ENCODE measurements around the gene KRT82.

KRT82 gene

DNA sequence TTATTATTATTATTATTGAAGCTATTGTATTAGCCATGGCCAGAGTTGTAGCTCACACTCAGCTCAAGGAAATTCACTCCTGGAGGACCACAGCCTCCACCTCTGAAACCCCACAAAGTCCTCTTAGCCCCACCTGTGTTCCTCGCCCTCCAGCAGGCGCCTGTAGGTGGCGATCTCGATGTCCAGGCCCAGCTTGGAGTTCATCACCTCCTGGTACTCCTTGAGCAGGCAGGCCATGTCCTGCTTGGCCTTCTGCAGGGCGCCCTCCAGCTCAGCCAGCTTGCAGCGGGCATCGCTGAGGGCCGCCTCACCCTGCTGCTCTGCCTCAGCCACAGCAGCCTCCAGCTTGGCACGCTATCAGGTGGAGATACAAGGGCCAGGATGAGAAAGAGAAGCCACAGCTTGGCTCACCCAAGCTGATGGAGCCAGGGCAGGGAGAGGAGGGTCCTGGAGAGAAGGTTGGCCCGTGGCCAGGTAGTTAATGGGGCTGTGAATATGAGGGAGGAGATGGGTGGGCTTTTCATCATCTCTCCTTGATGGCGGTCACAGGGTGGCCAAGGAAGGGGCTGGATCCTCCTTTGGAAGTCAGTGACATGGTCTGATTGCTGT is 43.9 kb downstream of the KRT82 start:
- DNase-seq (ENCODE audit: low read depth in 1 of 2, low spot score in 1 of 2), result no peak

DNA sequence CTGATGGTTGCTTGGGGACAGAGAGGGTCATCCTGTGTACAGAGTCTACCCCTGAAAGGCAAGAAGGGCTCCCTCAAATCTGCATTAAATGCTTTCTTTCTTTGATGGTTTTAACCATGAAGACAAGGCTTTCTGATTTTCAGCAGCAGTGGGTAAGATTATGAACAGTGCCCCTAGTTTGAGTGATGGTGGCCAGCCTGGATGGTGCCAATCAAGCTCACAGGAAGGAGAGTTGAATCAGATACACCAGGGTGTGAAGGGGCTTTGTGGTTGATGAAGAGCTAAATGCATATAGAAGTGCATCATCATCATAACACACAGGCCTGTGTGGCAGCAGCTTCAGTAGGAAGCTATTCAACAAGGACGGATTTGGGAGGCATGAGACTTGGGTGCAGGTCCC is 44.6 kb downstream of the KRT82 start:
- no peak for DNase-seq (ENCODE audit: low read depth in 1 of 2, low spot score in 1 of 2)

DNA sequence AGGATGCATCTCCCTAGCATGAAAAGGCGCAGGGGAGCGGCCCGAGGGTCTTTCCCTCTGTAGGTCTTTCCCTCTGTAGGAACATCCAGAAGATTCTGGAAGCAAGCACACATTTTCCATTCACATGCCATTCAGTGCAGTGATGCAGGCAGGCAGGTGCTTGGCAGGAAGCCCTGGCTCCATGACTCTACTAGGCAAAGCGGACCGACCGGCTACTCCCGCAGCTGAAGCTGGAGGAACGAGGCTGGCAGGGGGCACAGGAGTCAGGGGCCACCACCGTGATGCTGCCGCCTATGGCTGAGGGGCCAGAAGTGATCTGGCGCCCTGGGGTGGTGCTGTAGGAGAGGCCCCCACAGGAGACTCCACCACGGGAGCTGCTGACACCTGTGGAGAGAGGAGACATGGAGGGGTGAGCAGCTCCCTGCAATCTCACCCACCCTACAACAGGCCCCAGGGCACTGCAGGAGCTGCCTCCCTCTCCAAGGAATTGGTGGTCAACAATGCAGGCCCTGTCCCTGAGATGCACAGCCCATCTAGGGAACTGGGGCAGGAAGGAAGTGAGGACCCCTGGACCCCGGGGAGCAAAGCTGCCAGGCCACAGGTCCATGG is 45.4 kb downstream of the KRT82 start:
- no peak for DNase-seq (ENCODE audit: low read depth in 1 of 2, low spot score in 1 of 2)

DNA sequence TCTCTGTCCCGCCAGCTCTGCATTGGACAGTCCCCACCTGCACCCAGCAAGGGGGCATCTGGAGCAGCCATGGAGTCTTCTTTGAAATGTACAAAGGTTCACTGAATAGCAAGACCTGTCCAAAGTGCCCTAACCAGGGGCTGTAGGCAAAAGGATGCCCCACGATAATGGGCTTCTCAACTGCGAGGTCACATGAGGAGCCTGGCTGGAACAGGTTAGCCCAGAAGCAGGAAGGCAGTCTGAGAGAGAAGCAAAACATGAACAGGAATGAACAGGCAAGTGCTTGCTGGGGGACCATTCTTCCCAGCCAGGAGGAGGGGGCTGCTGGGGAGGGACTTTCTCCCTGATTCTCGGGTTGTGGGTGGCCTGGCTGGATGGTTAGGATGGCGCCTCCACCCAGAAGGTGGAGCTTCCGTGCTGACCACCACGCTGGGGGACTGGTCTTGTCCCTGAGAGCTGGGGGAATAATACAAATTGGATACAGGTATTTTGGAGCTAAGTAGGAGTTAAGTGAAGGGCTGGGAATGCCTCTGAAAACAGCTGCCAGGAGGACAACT is 46.0 kb downstream of the KRT82 start:
- no peak for DNase-seq (ENCODE audit: low read depth in 1 of 2, low spot score in 1 of 2)

DNA sequence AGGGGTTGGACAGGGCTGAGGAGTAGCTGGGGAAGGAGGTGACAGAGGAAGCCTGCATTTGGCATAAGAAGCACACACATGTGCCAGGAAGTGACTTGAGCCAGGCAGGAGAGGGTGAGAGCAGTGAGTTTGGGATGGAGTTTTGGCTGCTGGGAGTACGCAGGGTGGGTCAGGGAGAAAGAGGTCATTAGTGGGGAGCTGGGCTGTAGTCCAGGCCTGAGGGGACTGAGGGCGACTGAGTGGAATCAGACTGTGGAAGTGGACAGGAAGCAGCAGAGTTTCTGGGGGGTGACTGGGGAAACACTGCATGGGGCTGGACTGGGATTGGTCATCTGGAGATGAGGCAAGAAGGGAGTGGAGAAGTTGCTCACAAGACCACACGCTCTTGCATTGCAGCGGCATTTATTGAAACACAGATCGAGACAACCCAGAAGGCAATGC is 46.5 kb downstream of the KRT82 start:
- DNase-seq (ENCODE audit: low read depth in 1 of 2, low spot score in 1 of 2), result no peak

DNA sequence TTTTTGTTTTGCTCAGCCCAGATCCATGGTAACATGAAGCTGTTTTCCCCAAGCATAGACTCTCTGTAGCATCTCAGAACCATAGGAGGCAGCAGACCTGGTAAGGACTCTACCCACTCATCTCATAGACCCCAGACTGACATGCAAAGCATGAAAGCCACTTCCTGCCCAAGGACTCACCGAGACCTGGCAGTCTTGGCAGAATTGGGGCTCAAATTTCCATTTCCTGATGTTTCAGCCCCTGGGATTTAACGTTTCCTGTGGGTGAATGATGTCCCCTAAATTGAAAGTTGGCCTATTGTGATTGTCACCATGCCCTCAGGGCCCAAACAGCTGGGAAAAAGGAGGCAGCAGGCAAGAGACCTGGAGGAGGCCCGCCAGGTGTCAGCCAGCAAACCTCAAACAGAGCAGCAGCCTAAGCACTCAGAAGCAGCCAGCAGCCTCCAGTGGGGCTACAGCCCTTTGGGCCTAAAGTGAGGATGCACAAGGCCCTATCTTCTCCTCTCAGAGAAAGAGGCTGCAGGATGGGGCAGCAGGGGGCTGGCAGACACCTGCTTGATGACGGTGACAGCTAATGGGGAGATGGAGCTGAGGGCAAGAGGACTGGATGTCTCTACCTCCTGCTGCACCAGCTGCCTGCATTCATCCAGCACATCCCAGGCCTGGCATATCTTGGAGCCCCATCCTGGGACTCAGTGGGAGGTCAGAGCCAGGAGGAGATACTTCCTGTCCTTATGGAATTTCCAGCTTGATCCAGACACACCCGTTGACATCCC is 47.4 kb downstream of the KRT82 start:
- no peak for DNase-seq (ENCODE audit: low read depth in 1 of 2, low spot score in 1 of 2)

DNA sequence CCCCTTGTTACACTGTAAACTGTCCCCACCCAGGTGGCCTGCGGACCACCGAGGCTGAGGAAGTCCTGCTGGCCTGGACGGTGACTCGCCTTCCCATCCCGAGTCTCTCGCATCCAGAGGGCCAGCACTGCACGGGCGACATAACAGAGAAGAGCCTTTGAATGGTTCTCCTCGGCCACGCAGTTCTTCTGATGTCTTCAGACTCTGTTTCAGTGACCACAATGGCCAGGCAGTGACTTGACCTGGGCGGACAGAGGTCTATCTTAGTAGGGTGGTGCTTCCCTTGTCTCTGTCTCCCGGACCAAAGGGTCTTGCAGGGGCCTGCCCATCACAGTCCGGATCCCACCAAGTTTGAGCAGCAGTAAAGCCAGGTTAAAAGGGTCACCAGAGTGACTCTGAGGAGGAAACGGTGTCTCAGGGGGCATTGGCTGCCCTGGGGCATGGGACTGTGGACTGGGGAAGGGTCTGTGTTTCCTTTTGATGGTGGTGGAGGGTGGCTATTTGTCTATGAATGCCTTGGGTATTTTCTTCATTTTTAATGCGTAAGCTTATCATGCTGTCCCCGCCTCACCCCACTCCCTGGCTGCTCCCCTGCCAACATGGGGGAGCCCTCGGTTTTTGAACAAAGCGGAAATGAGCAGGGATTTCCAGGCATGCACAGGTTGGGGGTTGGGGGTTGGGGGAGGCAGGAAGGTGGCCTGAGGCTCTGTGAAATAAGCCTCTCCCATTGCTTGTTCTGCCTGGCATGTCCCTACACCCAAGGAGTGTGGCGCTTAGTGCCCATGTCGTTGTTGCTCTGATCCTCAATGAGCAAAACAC is 49.2 kb downstream of the KRT82 start:
- DNase-seq (ENCODE audit: low read depth in 1 of 2, low spot score in 1 of 2), result no peak

DNA sequence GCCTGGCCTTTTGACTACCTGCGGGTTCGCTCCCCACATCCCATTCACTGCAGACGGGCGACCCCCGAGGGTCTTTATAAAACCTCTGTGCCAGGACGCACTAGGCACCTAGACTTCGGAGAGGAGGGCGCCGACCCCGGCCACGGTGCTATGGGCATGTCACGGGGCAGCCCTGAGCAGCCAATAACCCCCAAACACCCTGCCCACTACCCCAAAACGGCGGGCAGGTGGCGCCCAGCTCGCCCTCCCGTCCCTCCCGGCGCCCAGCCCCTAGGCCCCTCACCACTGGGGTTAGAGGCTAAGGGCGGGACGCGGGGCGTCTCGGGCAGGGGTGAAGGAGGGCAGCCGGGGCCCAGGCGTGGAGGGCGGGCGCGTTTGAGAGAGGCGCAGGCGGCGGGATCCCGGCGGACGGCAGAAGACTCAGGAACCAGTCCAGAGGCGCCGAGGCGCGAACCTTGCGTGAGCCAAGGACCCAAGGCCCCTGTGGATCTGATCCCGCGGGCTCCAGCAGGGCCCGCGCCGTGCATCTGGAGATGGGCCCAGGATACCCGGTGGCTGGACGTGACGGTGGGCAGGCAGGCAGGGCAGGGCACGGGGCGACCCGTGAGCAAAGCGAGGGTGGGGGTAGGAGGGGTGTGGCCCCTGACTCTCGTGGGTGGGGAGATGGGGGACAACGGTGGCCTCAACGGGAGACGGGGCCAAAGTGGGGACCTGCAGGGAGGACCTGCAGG is 49.9 kb downstream of the KRT82 start:
- DNase-seq (ENCODE audit: low read depth in 1 of 2, low spot score in 1 of 2), result no peak

DNA sequence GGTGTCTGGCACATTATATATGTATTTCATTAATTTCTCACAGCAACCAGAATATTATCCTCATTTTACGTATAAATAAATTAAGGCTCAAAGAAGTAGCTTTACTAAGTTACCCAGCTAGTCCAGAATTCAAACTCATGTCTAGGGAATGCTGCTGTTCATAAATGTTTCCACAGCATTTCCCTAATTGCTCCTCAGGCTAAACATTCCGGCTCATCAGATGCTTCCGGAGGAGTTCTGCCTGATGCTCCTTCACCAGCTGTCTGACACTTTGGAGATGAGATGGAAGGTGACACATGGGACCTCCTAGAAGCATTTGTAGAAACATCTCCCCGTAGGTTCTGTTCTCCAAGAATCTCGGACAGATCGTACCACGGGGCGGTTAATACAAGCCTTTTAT is 51.0 kb downstream of the KRT82 start:
- DNase-seq (ENCODE audit: low read depth in 1 of 2, low spot score in 1 of 2), result no peak

DNA sequence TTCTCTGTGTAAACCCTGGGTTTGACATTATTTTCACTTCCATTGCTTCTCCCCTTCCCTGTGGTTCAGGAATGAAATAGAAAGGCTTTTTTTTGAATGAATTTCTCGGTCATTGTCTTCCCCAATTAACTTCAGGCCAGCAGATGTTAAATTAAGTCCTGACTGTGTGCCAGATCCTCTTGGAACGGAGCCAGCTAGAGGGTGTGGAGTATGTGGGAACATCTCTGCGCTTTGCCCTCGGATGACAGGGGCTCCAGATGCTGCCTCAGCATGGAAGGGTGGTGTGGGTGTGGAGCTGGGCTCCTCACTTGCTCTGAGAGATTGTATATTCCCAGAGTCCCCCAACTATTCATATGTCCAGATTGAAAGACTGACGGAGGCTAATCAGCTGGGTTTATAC is 51.9 kb downstream of the KRT82 start:
- no peak for DNase-seq (ENCODE audit: low read depth in 1 of 2, low spot score in 1 of 2)

DNA sequence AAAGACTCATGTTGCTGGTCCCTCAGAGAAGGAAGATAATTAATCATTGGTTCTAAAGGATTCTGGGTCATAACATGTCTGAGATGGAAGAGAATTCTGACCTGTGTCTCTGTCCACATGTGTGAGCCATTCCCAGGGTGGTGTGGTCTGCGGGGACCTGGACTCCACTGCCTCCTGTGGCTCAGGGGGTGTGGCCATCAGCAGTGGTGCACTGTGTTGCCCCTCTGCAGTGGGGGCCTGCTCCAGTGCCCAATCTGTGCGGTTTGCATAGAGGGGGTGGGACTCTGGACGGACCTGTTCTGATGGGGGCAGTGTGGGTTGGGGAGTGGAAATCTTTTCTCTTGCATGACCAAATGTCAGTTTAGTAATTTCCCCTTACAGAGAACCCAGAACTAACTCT is 52.4 kb downstream of the KRT82 start:
- no peak for DNase-seq (ENCODE audit: low read depth in 1 of 2, low spot score in 1 of 2)

DNA sequence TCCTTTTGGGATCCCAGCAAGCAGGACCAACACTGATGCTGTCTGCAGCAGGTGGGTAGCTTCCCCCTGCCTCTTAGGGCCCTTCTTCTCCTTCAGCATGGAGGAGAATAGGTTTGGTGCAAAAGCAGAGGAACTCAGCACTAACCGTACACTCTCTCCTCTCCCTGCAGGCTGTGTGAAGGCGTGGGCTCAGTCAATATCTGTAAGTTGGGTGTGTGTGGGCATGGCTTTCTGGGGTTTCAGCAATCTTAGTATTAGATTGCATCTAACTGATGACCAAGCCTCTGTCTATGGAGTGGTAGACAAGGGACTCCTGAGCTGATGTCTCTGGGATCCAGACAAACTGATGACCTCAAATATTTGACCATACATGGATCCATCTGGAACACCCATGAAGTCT is 53.2 kb downstream of the KRT82 start:
- no peak for DNase-seq (ENCODE audit: low read depth in 1 of 2, low spot score in 1 of 2)

DNA sequence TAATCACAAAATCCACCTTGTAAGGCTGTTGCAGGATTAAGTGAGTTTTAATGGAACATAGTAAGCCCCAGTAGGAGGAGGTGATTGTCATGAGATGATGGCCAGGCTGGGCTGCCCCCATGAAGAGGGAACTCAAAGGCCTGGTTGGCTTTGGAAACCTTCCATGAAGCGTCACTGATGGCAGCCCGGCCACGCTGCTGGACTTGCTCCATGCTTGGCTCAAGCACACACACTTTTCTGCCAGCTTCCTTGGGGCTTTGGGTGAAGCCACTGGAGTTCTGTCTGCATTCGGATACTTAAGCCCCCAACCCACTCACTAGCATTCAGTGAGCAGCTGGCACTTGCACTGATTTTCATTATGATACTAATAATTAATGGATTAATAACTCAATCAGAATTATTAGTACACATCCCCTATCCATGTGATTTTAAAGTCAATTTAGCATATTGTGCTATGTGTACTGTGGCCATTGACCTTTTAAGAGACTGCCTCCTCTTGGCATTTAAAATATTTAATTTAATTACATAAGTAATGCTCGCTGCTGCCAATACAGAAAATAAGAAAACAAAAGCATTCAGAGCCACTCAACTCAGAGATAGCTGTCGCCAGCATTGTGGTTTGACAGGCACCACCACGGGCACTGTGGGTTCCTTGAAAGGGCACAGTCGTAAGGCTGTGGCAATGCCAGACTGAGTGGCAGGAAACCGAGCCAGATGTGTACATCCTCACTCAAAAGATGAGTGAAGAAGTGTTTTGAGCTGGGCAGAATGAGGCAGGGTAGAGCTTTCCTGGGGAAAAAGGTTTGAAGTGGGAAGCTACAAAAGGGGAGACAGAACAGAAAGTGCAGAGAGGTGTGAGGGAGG is 54.7 kb downstream of the KRT82 start:
- DNase-seq (ENCODE audit: low read depth in 1 of 2, low spot score in 1 of 2), result no peak

DNA sequence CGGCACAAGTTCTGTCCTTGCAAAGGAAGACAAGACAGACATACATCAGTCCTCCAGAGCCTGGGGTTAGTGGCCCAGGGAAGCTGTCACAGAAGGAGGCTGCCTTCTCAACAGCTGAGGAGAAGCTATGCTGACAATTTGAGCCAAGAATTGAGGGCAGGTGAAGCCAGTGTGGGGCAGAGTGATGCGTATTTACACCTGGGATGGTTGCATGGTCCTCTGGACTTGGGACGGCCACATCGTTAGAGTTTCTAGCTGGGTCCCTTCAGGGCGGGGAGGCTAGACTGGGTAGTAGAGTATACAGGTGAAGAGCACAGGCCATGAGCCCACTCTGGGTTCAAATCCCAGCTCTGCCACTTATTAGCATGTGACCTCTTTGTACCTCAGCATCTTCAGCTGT is 55.3 kb downstream of the KRT82 start:
- no peak for DNase-seq (ENCODE audit: low read depth in 1 of 2, low spot score in 1 of 2)

DNA sequence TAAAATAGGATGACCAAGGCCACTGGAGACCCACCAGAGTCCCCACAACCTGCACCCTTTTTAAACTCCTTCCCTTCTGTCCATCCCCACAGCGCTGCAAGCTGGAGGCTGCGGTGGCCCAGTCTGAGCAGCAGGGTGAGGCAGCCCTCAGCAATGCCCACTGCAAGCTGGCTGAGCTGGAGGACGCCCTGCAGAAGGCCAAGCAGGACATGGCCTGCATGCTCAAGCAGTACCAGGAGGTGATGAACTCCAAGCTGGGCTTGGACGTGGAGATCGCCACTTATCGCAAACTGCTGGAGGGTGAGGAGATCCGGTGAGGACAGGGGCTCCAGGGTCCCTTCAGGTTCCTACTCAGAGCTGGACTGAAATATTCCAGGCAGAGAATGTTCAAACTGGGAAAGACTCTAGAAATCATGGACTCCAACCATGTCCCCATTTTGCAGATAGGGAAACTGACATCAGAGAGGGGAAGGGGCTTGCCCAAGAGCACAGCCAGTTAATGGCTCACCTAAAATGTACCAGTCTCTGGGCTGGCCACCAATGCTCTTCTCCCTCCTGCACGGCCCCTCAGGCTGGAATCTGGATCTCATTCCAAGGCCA is 56.0 kb downstream of the KRT82 start:
- no peak for DNase-seq (ENCODE audit: low read depth in 1 of 2, low spot score in 1 of 2)

DNA sequence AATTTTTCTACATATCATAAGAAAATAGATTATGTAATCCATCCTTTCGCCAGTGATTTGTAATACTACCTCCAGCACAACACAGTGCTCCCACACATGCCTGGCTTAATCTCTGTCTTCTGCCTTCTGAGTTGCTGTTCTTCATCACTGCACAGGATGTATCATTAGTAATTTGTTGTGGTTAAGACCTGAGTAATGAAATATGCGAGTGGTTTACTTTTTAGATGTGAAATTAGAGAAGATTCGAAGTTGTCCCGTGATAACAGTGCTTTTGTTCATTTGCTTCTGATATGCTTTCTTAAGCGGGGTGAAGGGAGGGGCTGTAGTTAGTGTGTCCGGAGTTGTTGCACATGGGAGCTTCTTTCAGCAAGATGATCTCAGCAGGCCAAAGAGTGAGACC is 56.9 kb downstream of the KRT82 start:
- no peak for DNase-seq (ENCODE audit: low read depth in 1 of 2, low spot score in 1 of 2)

DNA sequence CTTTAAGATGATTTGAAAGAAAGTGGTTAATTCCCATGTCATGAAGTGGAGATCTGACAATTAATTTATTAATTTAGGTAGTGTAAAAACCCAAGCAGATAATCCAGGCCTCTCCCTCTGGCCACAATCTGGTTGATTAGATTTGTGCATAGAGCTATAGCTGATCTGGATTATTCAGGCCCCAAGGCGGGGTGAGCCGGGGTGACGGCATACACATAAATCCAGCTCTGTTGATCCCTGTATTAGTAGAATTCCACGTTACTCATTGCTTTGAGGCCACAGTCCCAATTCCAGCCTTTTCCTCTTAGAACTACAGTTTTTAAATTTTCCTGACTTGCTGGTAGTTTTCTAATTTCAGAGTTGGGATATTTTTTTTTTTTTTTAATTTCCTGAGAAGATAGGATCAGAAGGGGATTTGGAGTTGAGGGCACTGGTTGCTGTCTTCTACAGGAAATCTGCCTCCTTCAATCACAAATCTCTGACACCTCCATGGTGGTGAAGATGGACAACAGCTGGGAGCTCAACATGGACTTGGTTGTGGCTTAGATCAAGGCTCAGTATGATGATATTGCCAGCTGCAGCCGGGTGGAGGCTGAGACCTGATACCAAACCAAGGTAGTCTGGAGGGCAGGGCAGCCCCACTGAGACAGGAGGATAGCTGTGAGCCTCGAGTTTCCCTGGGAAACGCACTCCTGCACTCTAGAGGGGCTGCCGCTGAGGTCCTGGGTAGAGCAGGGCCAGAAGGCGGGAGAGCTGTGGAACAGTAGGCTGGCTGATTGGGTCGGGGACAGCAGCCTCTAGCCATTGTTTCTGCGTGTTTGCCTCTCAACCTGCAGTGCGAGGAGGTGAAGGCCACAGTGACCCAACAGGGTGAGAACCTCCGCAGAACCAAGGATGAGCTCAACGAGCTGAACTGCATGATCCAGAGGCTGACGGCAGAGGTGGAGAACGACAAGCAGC is 58.3 kb downstream of the KRT82 start:
- DNase-seq (ENCODE audit: low read depth in 1 of 2, low spot score in 1 of 2), result no peak

DNA sequence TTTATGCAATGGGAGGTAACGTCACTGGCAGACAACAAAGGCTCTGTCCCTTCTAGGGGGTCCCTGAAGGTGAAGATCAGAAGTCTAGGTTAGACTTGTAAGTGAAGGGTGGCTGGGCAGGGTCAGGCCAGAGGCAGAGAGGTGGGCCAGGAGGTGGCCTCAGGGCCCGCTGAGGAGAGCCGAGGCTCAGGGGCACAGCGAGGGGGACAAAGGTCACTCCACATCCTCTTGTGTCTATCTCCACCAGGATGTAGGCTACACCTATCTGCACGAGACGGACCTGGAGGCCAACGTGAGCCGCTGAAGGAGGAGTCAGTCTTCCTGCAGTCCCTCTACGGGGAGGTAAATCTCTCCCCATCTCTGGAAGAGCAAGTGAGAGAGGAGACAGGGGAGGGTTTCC is 59.1 kb downstream of the KRT82 start:
- no peak for DNase-seq (ENCODE audit: low read depth in 1 of 2, low spot score in 1 of 2)
